ENCODE results near the gene NAT16. TPM values are rescaled to one million over a fixed set of nuclear protein-coding genes. Genes with fewer than 3 reads are reported as not detected.

The NAT16 gene
- total and polyA plus RNA-seq, 2 donors (not counting 1 experiment from before 2014, with no cell fraction given): not detected

GRCh38 chr7:101225650-101226049, 45.6 kb upstream of the NAT16 start:
- DNase-seq: no peak
- Histone ChIP-seq H2AFZ (ENCODE audit: insufficient read depth, low read depth, low read length, poor library complexity, severe bottlenecking) (no peak overlapping the region), H3K4me3 (ENCODE audit: control extremely low read depth in 1 of 5, extremely low read depth in 1 of 5, insufficient read depth in 1 of 5, low read depth in 2 of 5, low read length in 4 of 5) (no peak overlapping the region), H3K36me3 (replicated peaks in 1 of 2; ENCODE audit: control extremely low read depth in 1 of 2, control insufficient read depth in 1 of 2, extremely low read depth in 1 of 2, insufficient read depth in 2 of 2, low read length in 1 of 2) (peaks cover 3 to 44% of the 10 kb centered on the region in 2 experiments), H4K20me1 (ENCODE audit: control insufficient read depth, insufficient read depth, low read length, poor library complexity, severe bottlenecking) (peaks cover 26% of the 10 kb centered on the region), H3K9ac (ENCODE audit: low read length) (no peak overlapping the region), H3K27me3 (replicated peaks in 1 of 4; ENCODE audit: control extremely low read depth in 1 of 4, control insufficient read depth in 3 of 4, insufficient read depth in 4 of 4, low read length in 3 of 4) (no peaks in the 10 kb centered on the region), H3K79me2 (ENCODE audit: control insufficient read depth, insufficient read depth, low read length) (peaks cover 16% of the 10 kb centered on the region), H3K4me2 (replicated peaks; ENCODE audit: low read depth, low read length, poor library complexity, severe bottlenecking) (no peak overlapping the region), H3K9me3 (ENCODE audit: control extremely low read depth in 1 of 3, control insufficient read depth in 2 of 3, insufficient read depth in 1 of 3, low read length in 2 of 3) (no peaks in the 10 kb centered on the region), H3K4me1 (ENCODE audit: control insufficient read depth in 2 of 2, insufficient read depth in 2 of 2, low read length in 2 of 2) (no peaks in the 10 kb centered on the region), H3K27ac (ENCODE audit: low read length in 2 of 2) (no peak overlapping the region)
- H3K9me3 Mint-ChIP-seq (ENCODE audit: insufficient read depth): no peaks in the 10 kb centered on the region
- H3K27me3 Mint-ChIP-seq: no peaks in the 10 kb centered on the region
- no peak for ATAC-seq (ENCODE audit: low read depth)
- intact Hi-C loops (cut with micrococcal nuclease): no loop called here
- peaks cover 2% of the 10 kb centered on the region for H3K4me1 Mint-ChIP-seq
- ChIA-PET POLR2A (no interaction called here), CTCF (no interaction called here)
- WGBS (ENCODE audit: insufficient coverage): 90% methylated on average over 6 of the region's 6 CpGs
- H3K4me3 Mint-ChIP-seq: no peak overlapping the region
- no peak overlapping the region for H3K27ac Mint-ChIP-seq
- TF ChIP-seq CTCF (IDR thresholded peaks at IDR 0.05): no peak
- no peak for TF ChIP-seq EZH2 (IDR thresholded peaks at IDR 0.05; ENCODE audit: borderline replicate concordance, insufficient read depth, low read depth, low read length, poor library complexity, severe bottlenecking)

GRCh38 chr7:101223528-101223927, 43.4 kb upstream of the NAT16 start:
- H3K4me3 Mint-ChIP-seq: no peak overlapping the region
- H3K4me2 ChIP-seq (replicated peaks; ENCODE audit: low read depth, low read length, poor library complexity, severe bottlenecking): no peak overlapping the region
- no peak overlapping the region for H3K4me3 ChIP-seq (ENCODE audit: control extremely low read depth in 1 of 5, extremely low read depth in 1 of 5, insufficient read depth in 1 of 5, low read depth in 2 of 5, low read length in 4 of 5)
- no peaks in the 10 kb centered on the region for H3K27me3 Mint-ChIP-seq
- ChIA-PET POLR2A (no interaction called here), CTCF (interaction anchor here (0.9 kb wide), 1 partner anchor 26 kb away, joined by 3 read pairs; no protein-coding TSS in a partner anchor)
- WGBS (ENCODE audit: insufficient coverage): 97% methylated on average over 15 of the region's 15 CpGs
- H3K9me3 ChIP-seq (ENCODE audit: control extremely low read depth in 1 of 3, control insufficient read depth in 2 of 3, insufficient read depth in 1 of 3, low read length in 2 of 3): no peaks in the 10 kb centered on the region
- ATAC-seq (ENCODE audit: low read depth): no peak
- H3K79me2 ChIP-seq (ENCODE audit: control insufficient read depth, insufficient read depth, low read length): peaks cover 38% of the 10 kb centered on the region
- TF ChIP-seq EZH2 (IDR thresholded peaks at IDR 0.05; ENCODE audit: borderline replicate concordance, insufficient read depth, low read depth, low read length, poor library complexity, severe bottlenecking): no peak
- no peak for TF ChIP-seq CTCF (IDR thresholded peaks at IDR 0.05)
- H2AFZ ChIP-seq (ENCODE audit: insufficient read depth, low read depth, low read length, poor library complexity, severe bottlenecking): no peak overlapping the region
- intact Hi-C loops (cut with micrococcal nuclease): no loop called here
- peaks cover 6 to 9% of the 10 kb centered on the region in 2 donors for H3K4me1 ChIP-seq (ENCODE audit: control insufficient read depth in 2 of 2, insufficient read depth in 2 of 2, low read length in 2 of 2)
- H3K4me1 Mint-ChIP-seq: peaks cover 14% of the 10 kb centered on the region
- no peaks in the 10 kb centered on the region for H3K9me3 Mint-ChIP-seq (ENCODE audit: insufficient read depth)
- no peak overlapping the region for H3K9ac ChIP-seq (ENCODE audit: low read length)
- H3K36me3 ChIP-seq (replicated peaks in 1 of 2; ENCODE audit: control extremely low read depth in 1 of 2, control insufficient read depth in 1 of 2, extremely low read depth in 1 of 2, insufficient read depth in 2 of 2, low read length in 1 of 2): peaks cover 3 to 39% of the 10 kb centered on the region in 2 experiments
- no peaks in the 10 kb centered on the region for H3K27me3 ChIP-seq (replicated peaks in 1 of 4; ENCODE audit: control extremely low read depth in 1 of 4, control insufficient read depth in 3 of 4, insufficient read depth in 4 of 4, low read length in 3 of 4)
- H4K20me1 ChIP-seq (ENCODE audit: control insufficient read depth, insufficient read depth, low read length, poor library complexity, severe bottlenecking): peaks cover 35% of the 10 kb centered on the region
- H3K27ac Mint-ChIP-seq: no peak overlapping the region
- DNase-seq: no peak
- no peak overlapping the region for H3K27ac ChIP-seq (ENCODE audit: low read length in 2 of 2)

Measured in B cell (primary cell).